Right atrium auricular region (tissue), 2 donors: ENCODE data around the gene CLDN5. TPM values are rescaled to one million over a fixed set of nuclear protein-coding genes. Genes with fewer than 3 reads are reported as not detected.

Source experiments
- DNase-seq: peaks from one replicate; pipeline ENCODE4 v3.0.0-alpha.2; 2019; ENCODE audit warnings: low spot score
- H3K27ac ChIP-seq, 2 donors: fragments of 200-600 bp; sonication (generic); 1 replicate in 1 of 2; 2 replicates in 1 of 2; pipeline ENCODE4 v1.5.1; 2016 to 2019
- H3K27me3 ChIP-seq, 2 donors: fragments of 200-600 bp; sonication (generic); one replicate each; pipeline versions ENCODE4 v1.5.1 to v1.6.0; 2017 to 2019
- H3K36me3 ChIP-seq: fragments of 200-600 bp; sonication (generic); one replicate; pipeline ENCODE4 v1.5.1; 2016
- H3K4me1 ChIP-seq, 2 donors: fragments of 200-600 bp; sonication (generic); one replicate each; pipeline versions ENCODE4 v1.5.1 to v1.6.0; 2017 to 2019
- H3K4me3 ChIP-seq, 2 donors: fragments of 200-600 bp; sonication (generic); 1 replicate in 1 of 2; 2 replicates in 1 of 2; pipeline ENCODE4 v1.5.1; 2017 to 2019; ENCODE audit warnings: mild to moderate bottlenecking in 1 of 2, moderate library complexity in 1 of 2
- H3K9me3 ChIP-seq, 2 donors: fragments of 200-600 bp; sonication (generic); one replicate each; pipeline ENCODE4 v1.5.1; 2019
- CTCF ChIP-seq, 2 donors: fragments of 200-600 bp; sonication (generic); IDR thresholded peaks; one replicate each; pipeline ENCODE4 v1.5.1; 2019; ENCODE audit warnings: antibody characterized with exemption in 2 of 2
- total RNA-seq, 2 donors: library from RNA; depleted of rRNA; stranded (reverse); fragments of >200 nt; gene quantifications; one replicate each; pipeline ENCODE4 v1.1.0, GENCODE V29; 2016

CLDN5 gene
- total RNA-seq, 2 donors from 2014 or later = 16.7 to 44.3 TPM

GRCh38 chr22:19559956-19560355, 35.7 kb upstream of the CLDN5 start:
- Histone ChIP-seq H3K27me3 (no peaks in the 10 kb centered on the region), H3K36me3 (no peaks in the 10 kb centered on the region), H3K4me3 (no peak overlapping the region), H3K4me1 (no peaks in the 10 kb centered on the region), H3K9me3 (no peaks in the 10 kb centered on the region), H3K27ac (no peak overlapping the region)
- TF ChIP-seq CTCF (IDR thresholded peaks at IDR 0.05) = no peak
- DNase-seq = no peak

- H3K4me3 ChIP-seq = no peak overlapping the region
- no peaks in the 10 kb centered on the region for H3K4me1 ChIP-seq
- no peak for TF ChIP-seq CTCF (IDR thresholded peaks at IDR 0.05)
- no peak for DNase-seq
- H3K27ac ChIP-seq = no peak overlapping the region
- H3K9me3 ChIP-seq = no peaks in the 10 kb centered on the region
- no peaks in the 10 kb centered on the region for H3K36me3 ChIP-seq
- H3K27me3 ChIP-seq = no peaks in the 10 kb centered on the region
These were observed 35.2 kb upstream of the CLDN5 start for GRCh38 chr22:19559324-19559811.

GRCh38 chr22:19556963-19557545, 32.8 kb upstream of the CLDN5 start:
- Histone ChIP-seq H3K27ac (no peak overlapping the region), H3K9me3 (peaks cover 0 to 9% of the 10 kb centered on the region in 2 donors), H3K27me3 (no peaks in the 10 kb centered on the region), H3K4me1 (no peaks in the 10 kb centered on the region), H3K4me3 (no peak overlapping the region), H3K36me3 (no peaks in the 10 kb centered on the region)
- no peak for TF ChIP-seq CTCF (IDR thresholded peaks at IDR 0.05)
- DNase-seq = no peak

- no peaks in the 10 kb centered on the region for H3K4me1 ChIP-seq
- no peak for DNase-seq
- no peak overlapping the region for H3K27ac ChIP-seq
- peaks cover 0 to 9% of the 10 kb centered on the region in 2 donors for H3K9me3 ChIP-seq
- no peaks in the 10 kb centered on the region for H3K27me3 ChIP-seq
- H3K36me3 ChIP-seq = no peaks in the 10 kb centered on the region
- H3K4me3 ChIP-seq = no peak overlapping the region
- TF ChIP-seq CTCF (IDR thresholded peaks at IDR 0.05) = no peak
These were observed 31.4 kb upstream of the CLDN5 start for GRCh38 chr22:19555651-19556050.

GRCh38 chr22:19554834-19555404, 30.7 kb upstream of the CLDN5 start:
- Histone ChIP-seq H3K27me3 (no peaks in the 10 kb centered on the region), H3K9me3 (peaks cover 0 to 9% of the 10 kb centered on the region in 2 donors), H3K27ac (no peak overlapping the region), H3K4me1 (no peaks in the 10 kb centered on the region), H3K36me3 (no peaks in the 10 kb centered on the region), H3K4me3 (no peak overlapping the region)
- TF ChIP-seq CTCF (IDR thresholded peaks at IDR 0.05) = no peak
- no peak for DNase-seq

GRCh38 chr22:19553201-19553600, 29.0 kb upstream of the CLDN5 start:
- TF ChIP-seq CTCF (IDR thresholded peaks at IDR 0.05) = no peak

More at GRCh38 chr22:19553201-19553600, 29.0 kb upstream of the CLDN5 start:
- H3K27me3 ChIP-seq = no peaks in the 10 kb centered on the region
- no peaks in the 10 kb centered on the region for H3K4me1 ChIP-seq
- DNase-seq = no peak
- no peak overlapping the region for H3K27ac ChIP-seq
- H3K4me3 ChIP-seq = no peak overlapping the region
- peaks cover 0 to 9% of the 10 kb centered on the region in 2 donors for H3K9me3 ChIP-seq
- H3K36me3 ChIP-seq = no peaks in the 10 kb centered on the region
